HuH-7 (cell line): ENCODE measurements around the gene IL5RA.

ENCODE experiments used
- DNase-seq: peaks from one replicate; pipeline ENCODE4 v3.0.0; 2011; ENCODE audit warnings: low spot score

IL5RA gene

DNA sequence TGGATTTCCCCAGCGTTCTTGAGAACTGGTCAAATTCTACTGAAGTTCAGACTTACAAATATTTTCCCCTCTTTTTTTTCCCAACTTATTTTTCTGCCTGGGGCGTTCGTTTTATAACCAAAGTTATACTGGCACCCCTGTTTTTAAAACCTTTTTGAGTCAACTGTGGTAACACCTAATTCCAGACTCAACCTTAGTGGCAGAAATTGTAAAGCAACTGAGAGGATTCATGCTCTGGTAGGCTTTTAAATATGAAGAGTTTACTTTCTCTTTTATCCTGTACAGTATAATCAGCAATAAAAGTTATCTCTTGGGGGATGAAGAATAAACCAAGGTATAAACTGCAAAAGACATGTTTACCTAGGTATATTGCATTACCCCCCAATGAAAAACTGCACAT, 2.3 kb downstream of the IL5RA start:
- no peak for DNase-seq

DNA sequence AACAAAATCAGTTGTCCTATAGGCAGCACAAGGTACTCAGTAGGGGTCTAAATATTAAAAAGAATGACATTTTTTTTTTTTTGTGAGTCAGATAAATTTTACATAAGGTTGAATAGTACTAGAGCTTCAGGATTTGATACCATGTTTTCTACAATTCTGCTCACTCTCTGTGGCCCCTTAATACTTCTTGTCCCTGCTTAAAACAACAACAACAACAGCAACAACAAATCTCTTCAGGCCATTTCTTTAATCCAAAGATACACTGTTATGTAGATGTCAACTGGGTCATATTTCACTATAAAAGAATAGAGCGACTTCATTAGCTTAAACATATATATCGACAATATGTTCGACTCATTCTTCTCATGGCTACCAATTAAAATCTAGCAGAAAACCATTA, 3.0 kb downstream of the IL5RA start:
- DNase-seq: no peak

DNA sequence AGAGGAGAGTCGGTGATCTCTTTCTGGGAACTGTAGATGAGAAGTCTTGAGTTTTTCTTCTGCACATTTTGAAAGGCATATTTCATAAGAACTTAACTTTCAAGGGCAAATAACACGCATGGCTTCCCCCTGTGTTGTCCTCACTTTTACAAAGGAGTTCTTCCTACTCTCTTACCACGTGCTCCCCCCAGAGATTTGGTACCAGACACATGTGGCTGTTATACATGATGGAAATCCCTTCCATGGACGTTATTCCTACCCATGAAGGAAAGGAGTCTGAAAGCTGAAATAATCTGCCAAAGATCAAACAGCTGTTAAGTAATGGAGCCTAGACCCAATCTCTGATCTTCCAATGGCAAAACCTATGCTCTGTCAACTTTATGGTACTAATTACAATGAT, 4.4 kb downstream of the IL5RA start:
- DNase-seq: no peak

DNA sequence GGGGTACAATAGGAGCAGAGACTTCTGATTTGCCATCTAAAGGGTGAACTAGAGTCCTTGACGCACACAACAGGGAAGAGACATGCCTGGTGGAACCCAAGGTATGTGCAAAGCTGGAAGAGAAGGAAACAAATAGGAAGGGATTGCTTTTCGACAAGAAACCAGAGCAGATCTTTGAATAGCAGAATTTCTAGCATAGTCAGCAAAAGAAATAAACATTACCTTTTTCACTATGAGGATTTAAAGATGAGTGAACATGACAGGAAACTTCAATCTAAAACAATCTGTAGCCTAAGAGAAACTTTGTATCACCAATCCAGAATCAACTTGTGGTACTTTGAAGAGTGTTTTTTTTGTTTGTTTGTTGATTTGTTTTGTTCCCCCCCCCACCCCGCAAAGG, 4.9 kb downstream of the IL5RA start:
- DNase-seq: no peak

DNA sequence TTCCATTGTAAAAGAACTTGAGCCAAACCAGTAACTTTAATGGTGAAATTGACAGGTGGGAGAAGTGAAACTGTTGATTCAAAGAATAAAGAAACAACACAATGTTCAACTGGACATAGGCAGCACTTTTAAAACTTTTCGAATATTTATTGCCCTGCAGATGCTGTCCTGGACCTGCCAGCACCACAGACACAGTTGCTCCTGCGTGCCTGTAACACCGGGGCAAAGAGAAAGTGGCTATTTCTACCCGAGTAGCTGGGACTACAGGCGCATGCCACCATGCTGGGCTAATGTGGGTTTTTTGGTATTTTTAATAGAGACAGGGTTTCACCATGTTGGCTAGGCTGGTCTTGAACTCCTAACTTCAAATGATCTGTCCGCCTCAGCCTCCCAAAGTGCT, 7.4 kb downstream of the IL5RA start:
- no peak for DNase-seq

DNA sequence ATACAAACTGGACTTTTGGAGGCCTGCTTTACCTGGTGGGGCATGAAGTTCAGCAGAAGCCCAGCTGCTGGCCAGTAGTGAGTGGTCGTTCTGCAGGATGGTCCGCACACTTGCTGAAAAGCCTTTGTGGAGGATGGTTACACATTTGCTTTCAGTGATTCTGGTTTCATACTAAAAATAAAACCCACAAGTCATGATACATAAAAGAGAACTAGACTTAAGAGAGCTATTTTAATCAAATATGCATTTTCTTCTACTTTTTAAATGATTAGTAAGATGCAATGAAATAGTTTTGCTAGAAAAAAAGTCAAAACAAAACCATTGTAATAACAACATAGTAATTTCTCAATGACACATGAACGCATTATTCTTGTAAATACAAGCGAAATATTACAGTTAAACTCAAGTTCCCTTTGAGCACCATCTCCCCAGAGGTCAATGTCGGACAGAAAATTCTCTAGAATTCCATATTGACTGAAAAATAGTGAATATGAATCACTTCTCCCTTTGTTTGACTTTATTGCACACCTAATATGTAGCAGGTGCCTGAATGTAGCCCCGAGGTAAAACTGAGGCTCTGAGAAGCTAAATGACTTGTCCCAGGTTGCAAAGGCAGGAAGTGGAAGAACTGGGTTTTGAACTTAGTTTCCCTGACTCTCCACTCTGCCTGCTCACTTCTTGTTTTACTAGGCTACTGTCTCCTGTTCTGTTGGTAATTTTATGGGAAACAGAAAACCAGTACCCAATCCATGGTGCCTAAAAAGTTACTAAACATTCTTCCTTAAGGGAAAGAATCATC, 8.3 kb downstream of the IL5RA start:
- DNase-seq: no peak

DNA sequence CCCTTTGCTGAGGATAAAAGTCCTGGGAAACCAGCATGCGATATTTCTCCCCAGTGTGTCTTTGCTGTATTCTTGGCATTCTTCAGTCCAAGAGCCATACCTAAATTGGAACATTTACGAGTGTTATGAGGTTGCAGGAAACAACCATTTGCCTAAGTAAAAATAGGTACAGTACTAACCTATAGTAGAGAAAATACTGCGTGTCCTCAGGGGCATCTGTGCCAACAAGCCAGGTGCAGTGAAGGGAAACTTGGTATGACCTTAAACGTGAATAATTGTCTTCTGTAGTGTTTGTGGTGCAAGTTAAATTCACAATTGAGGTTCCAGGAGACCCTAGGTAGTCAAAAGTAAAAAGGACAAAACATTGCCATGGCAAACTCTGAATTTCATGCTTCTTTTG, 12.2 kb downstream of the IL5RA start:
- DNase-seq: no peak

DNA sequence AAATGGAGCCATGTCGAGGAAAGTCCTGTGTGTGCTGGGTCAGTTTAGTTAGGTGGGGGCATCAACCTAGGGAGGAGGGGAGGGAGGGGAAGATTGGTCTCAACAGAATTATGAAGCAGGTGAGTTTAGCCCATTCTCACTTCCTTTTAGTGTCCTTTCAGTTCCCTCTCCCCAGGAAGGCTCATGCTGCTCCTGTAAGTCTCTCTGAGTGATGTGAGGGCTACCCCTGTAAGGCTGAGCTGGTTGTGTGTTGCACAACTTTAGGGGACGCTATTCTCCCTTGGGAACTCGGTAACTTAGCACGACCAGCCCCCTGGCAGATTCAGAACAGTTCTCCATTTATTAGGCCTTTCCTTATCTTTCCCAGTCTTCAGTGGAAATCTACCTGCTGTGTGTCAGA, 21.2 kb downstream of the IL5RA start:
- DNase-seq: no peak

DNA sequence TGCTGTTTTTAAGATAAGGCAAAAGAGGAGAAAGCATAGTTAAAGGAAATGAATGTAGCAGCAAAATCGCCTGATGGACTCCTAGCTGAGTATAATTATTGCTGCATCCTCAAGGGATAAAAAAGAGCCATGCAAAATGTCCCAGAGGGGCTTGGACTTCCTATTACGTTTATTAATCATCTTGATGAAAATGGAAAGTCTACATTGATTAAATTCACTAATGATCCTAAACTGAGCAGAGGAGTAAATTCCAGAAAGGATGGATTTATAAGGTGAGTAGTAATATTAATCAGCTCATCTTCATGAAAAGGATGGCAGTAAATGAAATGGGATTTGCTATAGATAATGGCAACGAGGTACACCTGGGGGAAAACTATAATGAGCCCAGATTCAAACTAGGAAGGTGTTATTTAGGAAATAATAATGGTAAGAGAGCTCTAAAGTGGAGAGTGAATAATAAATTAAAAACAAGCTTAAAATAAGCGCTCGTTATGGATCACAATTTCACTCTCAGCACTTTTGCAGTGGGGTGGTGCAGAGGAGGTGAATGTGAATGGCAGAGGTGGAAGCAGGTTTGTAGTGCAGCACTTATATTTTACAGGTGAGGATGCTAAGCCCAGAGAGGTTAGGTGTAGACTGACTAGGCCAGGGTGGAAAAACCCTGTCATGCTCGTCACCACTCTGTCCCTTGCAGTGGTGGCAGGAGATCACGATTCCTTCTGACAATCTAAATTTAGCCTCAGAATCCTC, 22.3 kb downstream of the IL5RA start:
- no peak for DNase-seq

DNA sequence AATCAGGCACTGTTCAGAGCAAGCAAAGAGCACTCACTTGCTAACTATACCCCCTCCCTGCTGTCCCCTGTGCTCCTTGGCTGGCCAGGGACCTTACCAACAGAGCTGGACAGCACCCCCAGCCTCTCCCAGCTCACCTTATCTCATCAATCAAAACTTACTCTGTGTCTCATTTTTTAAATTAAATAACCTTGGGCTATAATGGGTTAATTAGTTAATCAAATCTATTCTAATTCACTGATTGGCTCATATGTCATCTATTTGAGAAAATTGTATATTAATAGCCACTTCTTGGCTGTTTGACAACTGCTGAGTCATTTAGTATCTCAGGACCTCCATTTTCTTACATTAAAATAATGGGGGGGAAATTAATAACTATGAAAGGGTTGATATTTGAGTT, 22.9 kb downstream of the IL5RA start:
- DNase-seq: no peak

DNA sequence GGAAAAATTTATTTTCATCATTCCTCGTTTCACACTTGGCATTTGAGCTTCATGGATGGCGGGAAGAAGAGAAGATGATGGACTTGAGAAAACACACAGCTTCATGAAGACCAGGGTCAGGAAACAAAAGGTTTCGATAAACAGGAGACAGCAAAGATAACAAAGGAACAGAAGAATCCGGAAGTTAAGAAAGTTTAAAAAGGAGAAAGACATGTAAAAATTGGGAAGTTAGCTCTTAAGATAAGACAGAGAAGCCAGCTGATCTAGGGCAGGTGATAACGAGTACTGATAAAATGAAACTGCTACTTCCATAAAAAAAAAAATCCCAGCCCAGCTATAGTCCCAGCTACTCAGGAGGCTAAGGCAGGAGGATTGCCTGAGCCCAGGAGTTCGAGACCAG, 23.9 kb downstream of the IL5RA start:
- no peak for DNase-seq

DNA sequence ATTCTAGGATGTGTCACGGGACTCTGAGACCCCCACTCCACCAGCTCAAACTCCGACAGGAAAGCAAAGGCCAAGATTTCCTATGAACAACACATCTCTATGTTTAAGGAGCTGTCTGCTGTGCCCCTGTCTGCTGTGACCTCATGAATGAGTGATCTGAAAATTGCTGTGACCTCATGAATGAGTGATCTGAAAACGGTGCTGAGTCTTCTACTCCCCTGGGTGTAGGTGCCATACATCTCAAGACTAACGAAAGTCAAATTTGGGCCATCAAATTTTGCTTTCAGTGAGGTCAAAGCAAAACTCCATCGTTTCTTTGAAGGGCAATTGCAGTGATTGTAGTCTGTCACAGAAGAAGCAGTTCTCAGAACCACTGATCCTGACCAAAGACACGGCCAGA, 24.4 kb downstream of the IL5RA start:
- no peak for DNase-seq

DNA sequence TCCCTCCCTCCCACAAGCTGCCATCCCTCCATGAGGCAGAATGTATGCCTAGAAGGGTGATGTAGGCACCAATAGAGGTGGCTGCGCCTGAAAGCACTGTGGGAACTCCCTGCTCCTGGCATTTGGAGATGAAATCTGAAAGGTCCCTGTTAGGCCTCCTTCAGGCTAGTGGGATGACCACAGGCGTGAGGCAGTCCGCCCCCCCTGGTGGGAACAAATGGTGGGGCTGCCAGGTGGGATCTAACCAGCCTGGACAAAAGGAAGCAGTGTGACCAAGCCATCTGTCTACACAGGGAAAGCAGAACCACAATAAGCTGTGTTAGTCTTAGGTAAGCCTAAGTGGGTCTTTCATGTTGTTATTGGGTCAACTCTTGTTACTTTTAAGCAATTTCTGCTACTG, 25.3 kb downstream of the IL5RA start:
- no peak for DNase-seq

DNA sequence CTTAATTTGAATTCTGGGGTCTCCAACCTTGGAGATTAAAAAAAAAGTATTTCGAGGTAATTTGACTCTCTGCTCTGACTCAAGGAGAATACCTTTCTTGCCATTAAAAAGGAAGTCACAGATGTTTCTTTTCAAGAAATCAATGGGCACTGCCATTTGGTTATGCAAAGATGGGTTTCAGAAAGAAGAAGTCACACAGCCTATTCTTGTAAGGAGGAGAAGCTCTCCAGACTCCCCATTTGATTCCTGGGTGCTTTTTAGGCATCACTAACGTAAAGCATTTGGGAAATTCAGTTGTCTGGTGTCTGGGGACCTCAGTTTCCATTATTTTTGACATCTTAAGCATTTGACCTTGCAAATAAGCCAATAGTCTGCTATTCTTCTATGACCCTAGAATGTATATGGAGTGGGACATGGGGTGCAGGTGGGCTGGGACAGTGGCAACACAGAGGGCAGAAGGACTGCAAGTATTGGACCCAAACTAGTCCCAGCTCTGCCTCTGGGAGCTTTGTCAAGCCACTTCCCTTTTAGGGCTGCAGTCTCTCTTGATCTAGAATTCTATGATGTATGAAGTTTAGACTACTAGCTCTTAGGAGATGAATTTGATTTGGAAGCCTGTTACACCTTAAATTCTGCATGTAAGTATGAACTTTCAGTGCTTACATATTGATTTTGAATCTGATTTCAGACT, 27.8 kb downstream of the IL5RA start:
- DNase-seq: no peak

DNA sequence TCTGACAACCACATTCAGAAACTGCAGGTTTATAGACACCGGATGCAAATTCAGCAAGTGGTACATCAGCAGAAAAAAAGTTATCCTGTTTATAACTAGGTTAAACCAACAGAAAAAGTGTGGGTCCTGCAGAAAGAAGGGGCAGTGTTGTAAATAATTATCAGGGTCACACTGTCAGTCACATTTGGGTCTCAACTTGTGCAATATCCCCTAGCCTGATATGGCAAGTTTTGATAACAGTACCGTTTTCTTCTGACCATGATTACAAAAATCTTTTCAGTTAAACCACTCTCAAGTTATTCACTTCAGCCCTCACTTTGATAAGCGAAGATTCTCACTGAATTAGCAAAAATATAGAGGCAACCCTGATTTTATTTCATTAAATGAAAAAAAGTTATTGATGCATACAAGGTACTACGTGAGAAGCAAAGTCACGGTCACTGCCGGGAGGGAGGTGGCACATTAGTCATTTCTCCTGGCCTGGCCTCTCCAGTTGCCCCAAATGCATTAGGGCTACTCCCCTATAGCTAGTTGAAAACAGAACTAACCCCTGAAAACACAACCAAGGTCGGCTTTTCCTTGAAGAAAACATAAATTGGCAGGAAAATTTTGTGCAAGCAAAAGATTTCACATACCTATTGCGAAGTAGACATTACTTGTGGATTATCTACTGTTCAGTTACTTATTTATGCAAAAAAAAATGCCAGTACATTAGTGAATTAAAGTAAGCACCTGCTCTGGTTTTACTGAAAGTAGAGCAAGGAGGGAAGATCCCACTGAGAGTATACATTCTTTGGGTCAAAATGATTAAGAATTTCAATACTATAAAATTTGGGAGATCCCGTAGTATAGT, 28.6 kb downstream of the IL5RA start:
- no peak for DNase-seq

DNA sequence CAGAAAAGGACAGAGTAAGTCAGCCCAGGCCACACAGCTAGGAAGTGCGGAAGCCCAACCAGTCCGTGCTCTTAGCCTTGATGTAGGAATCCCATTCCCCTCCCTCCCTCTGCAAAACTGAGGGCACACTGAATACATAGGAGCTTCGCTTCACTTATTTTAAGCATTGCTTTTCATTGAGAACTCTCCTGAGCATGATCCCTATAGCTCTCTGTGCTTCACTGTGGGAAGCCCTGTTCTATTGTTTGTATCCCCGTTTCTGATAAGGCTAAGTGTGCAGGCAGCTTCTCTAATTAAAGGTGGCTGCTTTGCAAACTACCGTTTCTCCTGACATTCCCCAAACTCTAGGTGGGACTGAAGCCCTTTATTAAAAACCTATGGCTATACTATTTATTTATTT, 29.9 kb downstream of the IL5RA start:
- DNase-seq: no peak

DNA sequence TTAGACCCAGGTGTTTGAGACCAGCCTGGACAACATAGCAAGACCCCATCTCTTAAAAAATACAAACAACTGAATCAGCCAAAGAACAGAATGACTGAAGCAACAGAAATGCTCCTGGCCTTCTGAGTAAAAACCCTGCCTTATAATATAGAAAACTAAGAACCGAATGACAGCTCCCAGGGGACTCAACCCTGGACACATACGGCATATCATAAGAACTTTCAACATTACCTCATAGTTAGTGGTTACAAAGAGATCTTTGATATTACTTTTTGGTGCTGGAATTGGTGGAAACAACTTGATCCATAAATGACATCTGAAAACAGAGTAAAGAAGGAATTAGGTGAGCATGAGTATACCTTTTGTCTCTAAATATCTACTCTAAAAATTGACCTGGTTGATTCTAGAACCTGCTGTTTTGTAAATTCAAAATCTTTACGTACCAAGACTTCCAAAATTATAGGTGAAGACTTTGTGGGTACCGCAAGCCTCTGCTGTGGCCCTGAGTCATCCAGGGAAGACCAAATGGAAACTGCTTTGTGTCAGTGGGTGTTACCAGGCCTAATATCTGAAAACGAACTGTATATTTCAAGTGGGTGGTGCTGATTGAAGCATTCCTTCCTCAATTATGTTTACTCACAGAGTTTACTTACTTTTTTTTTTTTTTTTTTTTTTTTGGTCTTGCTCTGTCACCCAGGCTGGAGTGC, 35.5 kb downstream of the IL5RA start:
- no peak for DNase-seq

DNA sequence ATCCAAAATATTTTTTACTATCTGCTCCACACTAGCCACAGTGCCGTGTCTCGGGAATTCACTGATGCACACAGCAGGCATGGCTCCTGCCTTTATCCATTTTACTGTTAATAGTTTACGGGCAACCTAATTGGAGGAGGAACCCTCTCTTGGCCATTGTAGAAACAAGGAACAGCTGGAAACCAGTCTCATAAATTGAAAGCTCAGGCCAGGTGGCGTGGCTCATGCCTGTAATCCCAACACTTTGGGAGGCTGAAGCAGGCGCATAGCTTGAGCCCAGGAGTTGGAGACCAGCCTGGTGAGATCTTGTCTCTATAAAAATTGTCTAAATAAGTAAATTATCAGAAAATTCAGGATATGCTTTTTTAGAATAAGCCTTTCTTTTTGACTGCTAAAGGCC, 39.0 kb downstream of the IL5RA start:
- DNase-seq: no peak

DNA sequence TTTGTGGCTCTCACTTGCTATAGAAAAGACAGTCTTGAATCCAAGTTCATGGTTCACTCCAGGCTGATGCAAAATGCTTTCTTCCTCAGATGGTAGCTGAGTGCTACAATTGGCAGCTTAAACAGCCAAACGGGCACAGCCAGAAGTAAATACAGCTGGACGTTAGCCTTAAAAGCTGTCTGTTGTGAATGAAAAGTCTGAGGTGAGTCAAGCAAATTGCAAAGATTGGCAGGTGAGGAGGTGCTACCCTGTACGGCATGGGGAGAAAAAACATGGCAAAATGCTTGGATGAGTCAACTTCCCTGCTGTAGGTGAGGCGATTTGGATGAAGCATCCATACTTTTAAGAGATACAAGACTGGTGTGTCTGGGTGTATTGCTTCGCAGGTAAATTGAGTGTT, 40.5 kb downstream of the IL5RA start:
- no peak for DNase-seq

DNA sequence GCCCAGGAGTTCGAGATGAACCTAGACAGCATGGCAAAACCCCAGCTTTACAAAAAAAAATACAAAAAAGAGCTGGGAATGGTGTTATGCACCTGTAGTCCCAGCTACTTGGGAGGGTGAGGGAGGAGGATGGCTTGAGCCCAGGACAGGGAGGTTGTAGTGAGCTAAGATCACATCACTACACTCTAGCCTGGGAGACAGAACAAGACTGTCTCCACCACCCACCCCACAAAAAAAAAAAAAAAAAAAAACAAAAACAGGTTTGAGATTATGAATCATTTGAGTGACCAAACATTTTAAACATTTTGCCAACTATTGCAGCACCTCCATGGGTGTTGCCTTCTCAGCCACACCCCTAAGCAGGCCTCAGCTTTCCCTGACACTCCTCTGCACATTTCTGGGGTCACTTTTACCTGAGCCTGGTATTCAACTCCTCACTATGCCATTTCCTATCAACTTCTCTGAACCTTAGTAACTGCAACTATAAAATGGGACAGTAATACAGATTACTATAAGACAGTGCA, 41.8 kb downstream of the IL5RA start:
- no peak for DNase-seq

DNA sequence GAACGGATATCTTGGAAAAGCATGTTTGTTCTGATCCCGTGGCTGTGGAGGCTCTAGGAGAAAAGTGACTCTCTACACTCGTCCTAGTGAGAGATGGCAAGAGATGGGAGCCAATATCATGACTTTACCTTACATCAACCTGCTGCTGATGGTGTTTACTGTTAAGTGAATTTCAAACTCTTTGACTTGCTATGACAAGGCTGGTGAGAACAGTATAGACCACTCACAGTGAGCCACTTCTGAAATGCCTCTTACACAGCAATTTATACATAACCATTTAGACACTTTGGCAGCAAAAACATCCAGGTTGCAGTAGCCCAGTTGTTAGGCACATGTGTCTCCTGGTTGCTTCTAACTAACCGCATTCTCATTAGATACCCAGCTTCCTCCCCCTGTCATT, 43.3 kb downstream of the IL5RA start:
- no peak for DNase-seq
